HepG2 (cell line): Measurements from ENCODE around the gene C20orf204. TPM values are rescaled to one million over a fixed set of nuclear protein-coding genes. Genes with fewer than 3 reads are reported as not detected.

Experiments used
- ATF7-NPFF ChIP-seq: sonication (generic); formaldehyde crosslinking; IDR thresholded peaks from 2 replicates; pipeline ENCODE4 v1.8.1; 2023; ENCODE audit warnings: mild to moderate bottlenecking, low read depth, missing genetic modification reagents, moderate library complexity
- FOXC1 ChIP-seq: sonication (generic); formaldehyde crosslinking; IDR thresholded peaks from 2 replicates; pipeline ENCODE4 v1.8.0; 2022; ENCODE audit warnings: mild to moderate bottlenecking, missing genetic modification reagents, borderline replicate concordance
- KDM2A ChIP-seq: sonication (generic); formaldehyde crosslinking; IDR thresholded peaks from 2 replicates; pipeline ENCODE4 v1.4.0; 2020; ENCODE audit warnings: low read depth, missing genetic modification reagents, borderline replicate concordance
- KLF16 ChIP-seq, 2 experiments: sonication (generic) in 1 of 2; formaldehyde crosslinking in 1 of 2; IDR thresholded peaks; 2 replicates each; pipeline versions ENCODE4 v1.6.1 to v1.8.0; 2016 to 2023; ENCODE audit warnings: missing genetic modification reagents in 2 of 2, missing compliant biosample characterization in 1 of 2
- MED1 ChIP-seq: sonication (generic); formaldehyde crosslinking; IDR thresholded peaks from 2 replicates; pipeline ENCODE4 v1.4.0; 2020; ENCODE audit warnings: missing genetic modification reagents
- MEIS1 ChIP-seq: sonication (generic); formaldehyde crosslinking; IDR thresholded peaks from 2 replicates; pipeline ENCODE4 v1.9.0; 2021; ENCODE audit warnings: mild to moderate bottlenecking, missing genetic modification reagents, moderate library complexity, borderline replicate concordance
- MEIS2 ChIP-seq: sonication (generic); formaldehyde crosslinking; IDR thresholded peaks from 2 replicates; pipeline ENCODE4 v1.9.0; 2021; ENCODE audit warnings: mild to moderate bottlenecking, missing genetic modification reagents
- SAFB2 ChIP-seq: sonication (generic); formaldehyde crosslinking; IDR thresholded peaks from 2 replicates; pipeline ENCODE4 v1.5.1; 2020; ENCODE audit warnings: missing genetic modification reagents, low read depth, mild to moderate bottlenecking, borderline replicate concordance
- SALL2 ChIP-seq: sonication (generic); formaldehyde crosslinking; IDR thresholded peaks from 2 replicates; pipeline ENCODE4 v1.8.1; 2023; ENCODE audit warnings: mild to moderate bottlenecking, missing genetic modification reagents, inconsistent platforms
- SRY ChIP-seq: sonication (generic); formaldehyde crosslinking; IDR thresholded peaks from 2 replicates; pipeline ENCODE4 v1.8.0; 2022; ENCODE audit warnings: mild to moderate bottlenecking, missing genetic modification reagents
- ZNF552 ChIP-seq: sonication (generic); formaldehyde crosslinking; IDR thresholded peaks from 2 replicates; pipeline ENCODE4 v1.9.0; 2022; ENCODE audit warnings: missing genetic modification reagents, mild to moderate bottlenecking, borderline replicate concordance
- ZNF678 ChIP-seq: sonication (generic); formaldehyde crosslinking; IDR thresholded peaks from 2 replicates; pipeline ENCODE4 v1.4.0; 2020; ENCODE audit warnings: mild to moderate bottlenecking, missing genetic modification reagents
- ZSCAN12 ChIP-seq: sonication (generic); formaldehyde crosslinking; IDR thresholded peaks from 2 replicates; pipeline ENCODE4 v1.9.0; 2021; ENCODE audit warnings: mild to moderate bottlenecking, missing genetic modification reagents
- polyA plus RNA-seq, 8 experiments: library from polyadenylated mRNA; depleted of rRNA in 3 of 8; stranded (reverse) in 7 of 8; unstranded in 1 of 8; fragments of >200 nt; fragmentation: Illumina TruSeq in 4 of 8; extraction: Trizol in 4 of 8; gene quantifications; 2 replicates each; pipeline versions ENCODE4 v1.2.1 to v1.2.3, GENCODE V29; 2011 to 2016; ENCODE audit warnings: low read depth in 4 of 8, missing spikeins in 1 of 8, mixed read lengths in 1 of 8; ENCODE audit not compliant: insufficient read depth in 1 of 8
- total RNA-seq, 5 experiments: library from RNA; depleted of rRNA; stranded (reverse); fragments of >200 nt; fragmentation: Illumina TruSeq; extraction: Trizol; gene quantifications; 2 replicates each; pipeline ENCODE4 v1.2.3, GENCODE V29; 2016; ENCODE audit warnings: low read depth in 1 of 5
- TF ChIP-seq, protein P1 (sequence below): sonication (generic); formaldehyde crosslinking; IDR thresholded peaks from 2 replicates; pipeline ENCODE4 v1.5.1; 2020; ENCODE audit warnings: missing genetic modification reagents, mild to moderate bottlenecking, borderline replicate concordance
- TF ChIP-seq, protein P2 (sequence below): sonication (generic); formaldehyde crosslinking; IDR thresholded peaks from 2 replicates; pipeline ENCODE4 v1.5.0; 2020; ENCODE audit warnings: missing genetic modification reagents
- TF ChIP-seq, protein P3 (sequence below): sonication (generic); formaldehyde crosslinking; IDR thresholded peaks from 2 replicates; pipeline ENCODE4 v1.5.1; 2020; ENCODE audit warnings: missing genetic modification reagents, mild to moderate bottlenecking, borderline replicate concordance
- TF ChIP-seq, protein P4 (sequence below): IDR thresholded peaks from 2 replicates; pipeline ENCODE4 v1.6.1; 2018; ENCODE audit warnings: missing genetic modification reagents, mild to moderate bottlenecking, missing compliant biosample characterization
- TF ChIP-seq, protein P5 (sequence below): sonication (generic); formaldehyde crosslinking; IDR thresholded peaks from 2 replicates; pipeline ENCODE4 v1.5.0; 2020; ENCODE audit warnings: mild to moderate bottlenecking, low read depth, missing genetic modification reagents, borderline replicate concordance
- TF ChIP-seq, protein P6 (sequence below): sonication (generic); formaldehyde crosslinking; IDR thresholded peaks from 2 replicates; pipeline ENCODE4 v1.4.0; 2020; ENCODE audit warnings: mild to moderate bottlenecking, missing genetic modification reagents
- TF ChIP-seq, protein P7 (sequence below): sonication (generic); formaldehyde crosslinking; IDR thresholded peaks from 2 replicates; pipeline ENCODE4 v1.5.1; 2020; ENCODE audit warnings: mild to moderate bottlenecking, moderate library complexity, missing genetic modification reagents

Gene C20orf204
- total and polyA plus RNA-seq, 2 of the 13 experiments (the other 11 are each of a cell fraction or from before 2014, with no cell fraction given), result 22.1 to 80.0 TPM

DNA sequence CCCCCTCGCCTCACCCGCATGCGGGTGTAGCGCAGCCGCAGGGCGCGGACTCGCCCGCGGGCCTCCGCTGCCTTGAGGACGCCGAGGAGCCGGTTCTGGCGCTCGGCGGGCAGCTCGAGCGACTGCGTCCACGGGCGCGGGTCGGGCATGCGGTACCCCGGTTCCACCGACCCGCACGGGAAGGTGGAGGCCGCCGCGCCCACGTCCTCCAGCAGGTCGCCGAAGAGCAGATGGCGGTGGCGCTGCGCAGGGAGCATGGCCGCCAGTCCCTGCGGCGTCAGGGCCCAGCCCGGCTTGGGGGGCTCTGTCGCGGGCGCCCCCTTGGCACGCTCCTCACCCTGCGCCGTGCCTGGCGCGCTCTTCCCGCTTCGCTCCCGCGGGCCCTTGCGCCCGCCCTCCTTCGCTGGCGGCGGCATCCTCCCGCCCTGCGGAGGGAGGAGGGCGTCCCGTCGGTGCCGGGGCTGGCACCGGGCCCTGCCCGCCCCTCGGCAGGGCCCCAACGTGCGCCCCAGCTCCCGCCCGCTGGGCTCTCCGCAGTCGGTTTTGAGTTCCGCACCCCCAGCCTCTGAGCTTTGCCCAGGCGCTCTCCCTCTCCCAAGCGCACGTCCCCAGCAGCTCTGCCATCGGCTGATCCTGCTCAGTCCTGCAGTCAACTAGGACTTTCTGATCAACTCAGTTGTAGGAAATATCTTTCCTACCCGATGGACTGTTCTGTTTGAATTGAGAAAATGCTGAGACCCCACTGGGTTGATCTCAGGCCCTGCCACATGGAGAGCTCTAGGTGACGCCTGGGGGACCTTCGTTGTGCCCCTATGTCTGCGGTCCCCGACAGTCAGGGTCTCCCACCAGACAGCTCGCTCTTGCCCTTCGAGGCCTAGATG, 48.1 kb downstream of the C20orf204 start, which contains the start of gene LKAAEAR1 (continued):
- TF ChIP-seq MEIS1 (0 out of 2 replicates have a peak, but pooled peaks have one; percentile 3), ZSCAN12 (CRISPR knock-in tag) (no peak), MEIS2 (CRISPR knock-in tag) (no peak), ZNF552 (CRISPR knock-in tag) (0 out of 2 replicates have a peak, but pooled peaks have one; percentile 53), SALL2 (CRISPR knock-in tag) (peak; percentile 83), SRY (CRISPR knock-in tag) (peak; percentile 44; the same call in 1 of the 2 replicates), KDM2A (CRISPR knock-in tag) (peak; percentile 50), ZNF678 (CRISPR knock-in tag) (peak; percentile 72; the same call in 1 of the 2 replicates), FOXC1 (CRISPR knock-in tag) (peak; percentile 86), MED1 (peak; percentile 6; the same call in 1 of the 2 replicates), ATF7-NPFF (CRISPR knock-in tag) (peak; percentile 29), KLF16 (CRISPR knock-in tag; IDR thresholded peaks at IDR 0.05) (no peak), SAFB2 (peak; percentile 87; the same call in 1 of the 2 replicates)
- TF ChIP-seq, protein P1, sequence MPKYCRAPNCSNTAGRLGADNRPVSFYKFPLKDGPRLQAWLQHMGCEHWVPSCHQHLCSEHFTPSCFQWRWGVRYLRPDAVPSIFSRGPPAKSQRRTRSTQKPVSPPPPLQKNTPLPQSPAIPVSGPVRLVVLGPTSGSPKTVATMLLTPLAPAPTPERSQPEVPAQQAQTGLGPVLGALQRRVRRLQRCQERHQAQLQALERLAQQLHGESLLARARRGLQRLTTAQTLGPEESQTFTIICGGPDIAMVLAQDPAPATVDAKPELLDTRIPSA (CRISPR knock-in tag), result peak; percentile 61; the same call in 1 of the 2 replicates
- TF ChIP-seq, protein P2, sequence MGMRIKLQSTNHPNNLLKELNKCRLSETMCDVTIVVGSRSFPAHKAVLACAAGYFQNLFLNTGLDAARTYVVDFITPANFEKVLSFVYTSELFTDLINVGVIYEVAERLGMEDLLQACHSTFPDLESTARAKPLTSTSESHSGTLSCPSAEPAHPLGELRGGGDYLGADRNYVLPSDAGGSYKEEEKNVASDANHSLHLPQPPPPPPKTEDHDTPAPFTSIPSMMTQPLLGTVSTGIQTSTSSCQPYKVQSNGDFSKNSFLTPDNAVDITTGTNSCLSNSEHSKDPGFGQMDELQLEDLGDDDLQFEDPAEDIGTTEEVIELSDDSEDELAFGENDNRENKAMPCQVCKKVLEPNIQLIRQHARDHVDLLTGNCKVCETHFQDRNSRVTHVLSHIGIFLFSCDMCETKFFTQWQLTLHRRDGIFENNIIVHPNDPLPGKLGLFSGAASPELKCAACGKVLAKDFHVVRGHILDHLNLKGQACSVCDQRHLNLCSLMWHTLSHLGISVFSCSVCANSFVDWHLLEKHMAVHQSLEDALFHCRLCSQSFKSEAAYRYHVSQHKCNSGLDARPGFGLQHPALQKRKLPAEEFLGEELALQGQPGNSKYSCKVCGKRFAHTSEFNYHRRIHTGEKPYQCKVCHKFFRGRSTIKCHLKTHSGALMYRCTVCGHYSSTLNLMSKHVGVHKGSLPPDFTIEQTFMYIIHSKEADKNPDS, result peak; percentile 93
- TF ChIP-seq, protein P3, sequence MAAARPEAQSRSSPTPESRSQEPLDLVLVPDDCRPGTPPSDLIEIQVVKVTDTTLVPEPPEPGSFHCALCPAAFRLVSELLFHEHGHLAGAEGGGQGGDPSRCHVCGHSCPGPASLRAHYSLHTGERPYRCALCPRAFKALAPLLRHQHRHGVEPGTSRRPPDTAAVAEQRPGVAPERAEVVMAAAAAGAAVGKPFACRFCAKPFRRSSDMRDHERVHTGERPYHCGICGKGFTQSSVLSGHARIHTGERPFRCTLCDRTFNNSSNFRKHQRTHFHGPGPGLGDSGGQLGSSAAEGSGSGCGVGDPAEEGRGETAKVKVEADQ, result peak; percentile 25; the same call in 1 of the 2 replicates
- TF ChIP-seq, protein P4, sequence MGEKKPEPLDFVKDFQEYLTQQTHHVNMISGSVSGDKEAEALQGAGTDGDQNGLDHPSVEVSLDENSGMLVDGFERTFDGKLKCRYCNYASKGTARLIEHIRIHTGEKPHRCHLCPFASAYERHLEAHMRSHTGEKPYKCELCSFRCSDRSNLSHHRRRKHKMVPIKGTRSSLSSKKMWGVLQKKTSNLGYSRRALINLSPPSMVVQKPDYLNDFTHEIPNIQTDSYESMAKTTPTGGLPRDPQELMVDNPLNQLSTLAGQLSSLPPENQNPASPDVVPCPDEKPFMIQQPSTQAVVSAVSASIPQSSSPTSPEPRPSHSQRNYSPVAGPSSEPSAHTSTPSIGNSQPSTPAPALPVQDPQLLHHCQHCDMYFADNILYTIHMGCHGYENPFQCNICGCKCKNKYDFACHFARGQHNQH (CRISPR knock-in tag), result no peak
- TF ChIP-seq, protein P5, sequence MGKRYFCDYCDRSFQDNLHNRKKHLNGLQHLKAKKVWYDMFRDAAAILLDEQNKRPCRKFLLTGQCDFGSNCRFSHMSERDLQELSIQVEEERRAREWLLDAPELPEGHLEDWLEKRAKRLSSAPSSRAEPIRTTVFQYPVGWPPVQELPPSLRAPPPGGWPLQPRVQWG (CRISPR knock-in tag), result no peak
- TF ChIP-seq, protein P6, sequence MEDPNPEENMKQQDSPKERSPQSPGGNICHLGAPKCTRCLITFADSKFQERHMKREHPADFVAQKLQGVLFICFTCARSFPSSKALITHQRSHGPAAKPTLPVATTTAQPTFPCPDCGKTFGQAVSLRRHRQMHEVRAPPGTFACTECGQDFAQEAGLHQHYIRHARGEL, result no peak
- TF ChIP-seq, protein P7, sequence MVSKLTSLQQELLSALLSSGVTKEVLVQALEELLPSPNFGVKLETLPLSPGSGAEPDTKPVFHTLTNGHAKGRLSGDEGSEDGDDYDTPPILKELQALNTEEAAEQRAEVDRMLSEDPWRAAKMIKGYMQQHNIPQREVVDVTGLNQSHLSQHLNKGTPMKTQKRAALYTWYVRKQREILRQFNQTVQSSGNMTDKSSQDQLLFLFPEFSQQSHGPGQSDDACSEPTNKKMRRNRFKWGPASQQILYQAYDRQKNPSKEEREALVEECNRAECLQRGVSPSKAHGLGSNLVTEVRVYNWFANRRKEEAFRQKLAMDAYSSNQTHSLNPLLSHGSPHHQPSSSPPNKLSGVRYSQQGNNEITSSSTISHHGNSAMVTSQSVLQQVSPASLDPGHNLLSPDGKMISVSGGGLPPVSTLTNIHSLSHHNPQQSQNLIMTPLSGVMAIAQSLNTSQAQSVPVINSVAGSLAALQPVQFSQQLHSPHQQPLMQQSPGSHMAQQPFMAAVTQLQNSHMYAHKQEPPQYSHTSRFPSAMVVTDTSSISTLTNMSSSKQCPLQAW (CRISPR knock-in tag), result no peak
